Activated naive CD4-positive, alpha-beta T cell treated with anti-CD3 and anti-CD28 coated beads, Interleukin-2, amount 50 U/mL, for 24 hours (primary cell): ENCODE data around the gene RRP15.

Experiments
- H3K27ac Mint-ChIP-seq: one replicate; pipeline ENCODE4 v1.8.0; 2021; ENCODE audit warnings: mild to moderate bottlenecking, mixed read lengths
- H3K27me3 Mint-ChIP-seq: one replicate; pipeline ENCODE4 v1.8.0; 2021; ENCODE audit warnings: mixed read lengths
- H3K36me3 Mint-ChIP-seq: one replicate; pipeline ENCODE4 v1.8.0; 2021; ENCODE audit warnings: mixed read lengths
- H3K4me1 Mint-ChIP-seq: one replicate; pipeline ENCODE4 v1.8.0; 2021; ENCODE audit warnings: mixed read lengths
- H3K4me3 Mint-ChIP-seq: one replicate; pipeline ENCODE4 v1.8.0; 2021; ENCODE audit warnings: mild to moderate bottlenecking, mixed read lengths
- H3K9me3 Mint-ChIP-seq: one replicate; pipeline ENCODE4 v1.8.0; 2021; ENCODE audit warnings: mixed read lengths

RRP15 gene

DNA sequence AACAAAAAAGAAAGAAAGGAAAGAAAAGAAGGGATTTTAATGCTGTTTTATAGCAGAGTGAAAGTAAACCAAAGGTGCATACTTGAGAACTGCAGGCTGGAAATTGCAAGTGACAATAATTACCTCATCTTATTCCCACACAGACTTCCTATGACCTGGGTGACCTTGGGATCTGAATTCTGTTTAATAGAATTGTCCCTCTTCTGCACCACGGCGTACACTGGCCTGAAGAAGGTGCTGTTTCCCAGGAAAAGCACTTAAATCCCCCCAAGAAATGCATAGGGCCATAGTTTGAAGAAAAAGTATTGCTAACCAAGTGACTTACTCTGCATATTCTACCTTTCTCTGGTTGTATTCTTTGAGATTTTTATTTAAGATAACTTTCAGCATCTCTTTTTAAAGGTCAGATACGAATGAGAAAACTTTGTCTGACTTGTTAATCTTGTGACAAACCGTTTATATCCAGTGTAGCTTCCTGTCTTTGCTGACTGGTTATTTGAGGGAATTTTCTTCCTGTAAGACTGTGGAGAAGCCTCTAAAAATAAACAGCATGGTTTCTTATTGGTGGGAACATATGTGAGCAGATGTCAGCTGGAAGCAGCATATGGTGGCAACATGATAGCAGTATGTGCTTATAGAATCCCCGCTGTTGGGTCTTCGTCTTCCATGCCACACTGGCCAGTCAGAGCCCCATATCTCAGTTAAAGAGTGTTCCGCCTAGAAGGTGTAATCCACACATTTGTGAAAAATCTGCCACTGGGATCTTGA, 76.4 kb downstream of the RRP15 start:
- H3K9me3 Mint-ChIP-seq = no peaks in the 10 kb centered on the region
- H3K36me3 Mint-ChIP-seq = no peaks in the 10 kb centered on the region
- H3K27ac Mint-ChIP-seq = no peak overlapping the region
- no peak overlapping the region for H3K4me3 Mint-ChIP-seq
- H3K4me1 Mint-ChIP-seq = no peaks in the 10 kb centered on the region
- H3K27me3 Mint-ChIP-seq = no peaks in the 10 kb centered on the region

DNA sequence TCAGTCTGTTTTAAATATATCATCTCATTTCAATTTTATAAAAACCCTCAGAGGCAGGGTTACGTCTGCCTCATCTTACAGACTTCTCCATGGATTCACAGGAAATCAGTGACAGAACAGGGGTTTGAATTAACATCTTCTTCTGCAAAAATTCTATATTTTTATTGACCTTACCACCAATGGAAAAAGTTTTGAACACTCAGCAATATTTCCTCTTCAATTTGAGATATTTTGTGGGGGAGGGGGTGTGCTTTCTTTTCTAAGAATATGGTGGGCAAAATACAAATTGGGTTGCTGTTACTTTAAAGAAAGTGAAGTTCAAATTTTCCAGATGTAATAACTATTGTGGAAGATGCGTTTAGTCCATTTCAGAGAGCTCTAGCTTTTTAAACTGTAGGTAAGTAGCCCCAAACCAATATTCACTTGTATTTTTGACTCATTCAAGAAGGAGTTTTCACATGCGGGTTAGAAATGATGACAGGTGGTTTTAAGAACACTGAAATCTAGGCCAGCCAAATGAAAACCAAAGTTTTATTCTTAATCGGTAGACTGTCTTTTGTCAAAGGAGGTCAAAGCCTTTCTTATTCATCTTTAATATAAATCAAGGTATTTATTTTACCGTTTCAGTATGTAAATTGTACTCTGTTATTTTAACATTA, 77.5 kb downstream of the RRP15 start:
- Mint-ChIP-seq H3K36me3 (no peaks in the 10 kb centered on the region), H3K4me3 (no peak overlapping the region), H3K4me1 (no peaks in the 10 kb centered on the region), H3K9me3 (no peaks in the 10 kb centered on the region), H3K27ac (no peak overlapping the region), H3K27me3 (no peaks in the 10 kb centered on the region)

DNA sequence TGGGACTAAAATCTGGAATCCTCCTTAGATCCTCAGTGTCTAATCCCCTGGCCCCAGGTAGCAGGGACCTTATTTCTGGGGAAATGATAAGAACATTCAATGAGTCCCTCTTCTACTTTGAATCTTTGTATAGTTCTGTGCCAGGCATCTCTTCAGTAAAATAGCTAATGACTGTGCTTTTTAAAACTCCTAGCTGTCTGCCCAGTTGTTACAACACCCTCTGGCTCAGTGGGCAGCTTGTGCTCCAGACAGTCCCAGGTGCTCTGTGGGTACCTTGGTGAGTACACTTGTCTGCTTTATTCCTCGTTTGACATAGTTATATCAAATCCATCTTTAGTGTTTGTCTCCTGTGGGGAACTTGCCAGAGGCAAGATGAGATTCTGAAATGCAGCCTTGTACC, 78.0 kb downstream of the RRP15 start:
- no peaks in the 10 kb centered on the region for H3K36me3 Mint-ChIP-seq
- H3K27me3 Mint-ChIP-seq = no peaks in the 10 kb centered on the region
- no peak overlapping the region for H3K27ac Mint-ChIP-seq
- no peaks in the 10 kb centered on the region for H3K9me3 Mint-ChIP-seq
- no peak overlapping the region for H3K4me3 Mint-ChIP-seq
- H3K4me1 Mint-ChIP-seq = no peaks in the 10 kb centered on the region

DNA sequence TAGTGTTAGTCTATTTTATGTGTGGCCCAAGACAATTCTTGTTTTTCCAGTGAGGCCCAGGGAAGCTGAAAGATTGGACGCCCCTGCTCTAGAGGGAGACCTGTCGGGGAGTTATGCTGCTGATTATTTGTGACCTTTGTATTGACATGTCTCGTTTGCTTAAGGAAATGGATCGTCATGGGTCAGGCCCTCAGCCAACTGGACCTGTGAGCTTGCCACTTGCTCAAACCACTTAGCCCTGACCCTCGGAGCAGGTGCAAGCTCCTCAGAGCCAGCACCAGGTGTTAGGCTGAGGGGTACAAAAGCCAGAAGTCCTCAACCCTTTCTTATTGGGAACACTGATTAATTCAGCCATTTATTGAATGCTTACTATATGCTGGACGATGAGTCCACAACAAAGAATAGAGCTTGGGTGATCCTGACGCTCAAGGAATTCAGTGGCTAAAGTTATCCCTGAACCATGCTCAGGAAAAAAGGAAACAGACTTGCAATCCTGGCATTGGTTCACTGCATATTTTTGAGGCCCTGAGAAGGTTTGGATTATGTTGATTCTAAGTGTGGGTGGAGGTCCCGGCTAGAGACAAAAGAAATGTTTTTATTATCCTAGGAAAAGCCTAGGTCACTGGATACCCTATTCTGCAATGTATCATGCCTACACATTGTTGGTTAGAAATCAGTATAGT, 79.1 kb downstream of the RRP15 start:
- Mint-ChIP-seq H3K36me3 (no peaks in the 10 kb centered on the region), H3K9me3 (no peaks in the 10 kb centered on the region)

DNA sequence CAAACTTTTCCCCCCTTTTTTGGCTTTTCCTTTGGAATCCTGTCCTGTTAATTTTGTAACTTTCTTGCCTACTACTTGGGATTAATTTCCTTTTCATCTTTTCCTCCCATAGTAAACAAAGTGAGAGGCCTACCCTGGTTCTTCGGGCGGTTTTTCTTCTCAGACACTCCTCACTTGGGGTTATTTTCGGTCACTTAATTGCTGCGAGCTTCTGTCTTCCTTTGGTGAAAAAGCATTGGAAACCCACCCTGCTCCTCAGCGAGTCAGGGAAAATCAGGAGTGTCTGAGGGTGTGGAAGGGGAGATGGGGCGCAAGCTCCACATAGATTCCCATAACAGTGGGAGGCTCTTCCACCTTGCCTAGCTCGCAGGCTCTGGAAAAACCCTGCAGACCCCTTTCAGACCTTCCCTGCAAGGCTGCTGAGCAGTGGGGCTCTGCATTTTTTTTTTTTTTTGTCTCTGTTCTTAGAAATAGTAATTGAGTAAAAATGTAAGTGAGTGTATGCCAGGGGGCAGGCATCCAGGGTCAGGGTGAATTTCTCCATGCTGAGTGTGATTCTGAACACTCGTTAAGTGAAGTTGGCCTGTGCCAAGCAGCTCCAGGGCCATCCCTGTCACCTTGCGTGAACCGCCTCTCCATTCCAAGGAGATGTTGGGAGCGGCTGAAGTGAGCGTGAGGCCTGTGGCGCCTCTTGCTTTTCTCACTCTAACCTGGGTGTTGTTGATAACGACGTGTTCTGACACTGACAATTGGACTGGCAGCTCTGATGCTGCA, 80.3 kb downstream of the RRP15 start:
- Mint-ChIP-seq H3K27me3 (no peaks in the 10 kb centered on the region), H3K4me3 (no peak overlapping the region), H3K9me3 (no peaks in the 10 kb centered on the region), H3K4me1 (no peaks in the 10 kb centered on the region), H3K36me3 (no peaks in the 10 kb centered on the region), H3K27ac (no peak overlapping the region)

More for the DNA sequence above, 79.1 kb downstream of the RRP15 start:
- Mint-ChIP-seq H3K27ac (no peak overlapping the region), H3K4me3 (no peak overlapping the region), H3K27me3 (no peaks in the 10 kb centered on the region), H3K4me1 (no peaks in the 10 kb centered on the region)

DNA sequence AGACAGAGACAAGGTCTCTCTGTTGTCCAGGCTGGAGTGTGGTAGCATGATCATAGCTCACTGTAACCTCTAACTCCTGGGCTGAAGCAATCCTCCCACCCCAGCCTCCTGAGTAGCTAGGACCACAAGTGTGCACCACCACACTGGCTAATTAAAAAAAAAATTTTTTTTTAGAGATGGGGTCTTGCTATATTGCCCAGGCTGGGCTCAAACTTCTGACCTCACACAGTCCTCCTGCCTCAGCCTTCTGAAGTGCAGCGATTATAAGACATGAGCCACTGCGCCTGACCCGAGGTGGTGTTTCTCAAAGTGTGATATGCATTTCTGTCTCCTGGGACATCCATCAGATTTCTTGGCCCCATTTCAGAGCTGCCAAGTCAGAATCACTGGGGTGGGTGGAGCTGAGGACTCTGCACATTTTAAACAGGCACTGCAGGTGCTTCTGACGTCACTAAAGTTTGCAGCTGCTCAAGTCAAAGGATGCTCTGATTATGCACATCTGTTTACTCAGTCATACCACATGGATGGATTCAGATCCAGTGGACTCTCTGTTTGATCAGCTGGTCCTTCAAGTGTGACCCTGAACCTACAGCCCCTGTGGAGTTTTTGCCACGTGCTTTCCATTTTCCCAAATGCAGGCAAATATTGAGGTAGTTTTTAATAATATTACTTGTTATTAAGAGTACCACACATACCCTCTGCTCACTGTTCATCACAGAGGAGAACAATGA, 81.4 kb downstream of the RRP15 start:
- no peak overlapping the region for H3K27ac Mint-ChIP-seq
- no peaks in the 10 kb centered on the region for H3K9me3 Mint-ChIP-seq
- H3K36me3 Mint-ChIP-seq = no peaks in the 10 kb centered on the region
- H3K4me1 Mint-ChIP-seq = no peaks in the 10 kb centered on the region
- H3K27me3 Mint-ChIP-seq = peaks cover 1% of the 10 kb centered on the region
- H3K4me3 Mint-ChIP-seq = no peak overlapping the region

DNA sequence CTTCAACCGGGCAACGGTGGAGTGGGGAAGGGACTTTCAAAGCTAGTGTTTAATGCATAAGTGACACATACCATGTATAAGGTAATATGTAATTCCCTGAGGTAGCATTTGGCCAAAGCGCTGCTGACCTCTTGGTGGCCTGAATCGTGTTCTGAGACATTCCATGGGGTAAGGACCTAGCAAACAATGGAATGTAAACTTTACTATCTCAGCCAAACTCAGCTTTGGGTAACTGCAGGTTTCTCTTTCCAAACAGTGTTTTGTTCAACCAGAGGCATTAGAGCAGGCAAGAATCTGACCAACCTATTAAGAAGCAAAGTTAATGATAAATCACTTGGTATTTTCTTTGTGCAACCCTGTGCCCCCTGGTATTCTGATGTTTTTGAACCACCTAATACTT, 82.0 kb downstream of the RRP15 start:
- no peaks in the 10 kb centered on the region for H3K4me1 Mint-ChIP-seq

DNA sequence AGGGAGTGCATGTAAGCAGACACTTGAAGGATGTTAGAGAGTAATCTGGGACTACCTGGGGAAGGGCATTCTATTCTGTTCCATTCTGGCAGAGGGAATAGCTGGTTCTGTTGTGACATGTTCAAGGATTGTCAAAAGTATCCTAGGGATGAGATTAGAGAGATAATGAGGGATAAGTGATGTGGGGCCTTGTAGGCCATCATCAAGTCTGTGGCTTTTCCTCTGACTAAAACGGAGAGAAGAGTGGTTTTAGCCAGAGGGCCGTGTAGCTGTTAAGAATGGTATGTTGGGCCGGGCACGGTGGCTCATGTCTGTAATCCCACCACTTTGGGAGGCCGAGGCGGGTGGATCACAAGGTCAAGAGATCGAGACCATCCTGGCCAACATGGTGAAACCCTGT, 83.6 kb downstream of the RRP15 start:
- H3K9me3 Mint-ChIP-seq = no peaks in the 10 kb centered on the region
- H3K36me3 Mint-ChIP-seq = no peaks in the 10 kb centered on the region
- H3K4me3 Mint-ChIP-seq = no peak overlapping the region
- H3K27me3 Mint-ChIP-seq = peaks cover 12% of the 10 kb centered on the region
- no peak overlapping the region for H3K27ac Mint-ChIP-seq
- H3K4me1 Mint-ChIP-seq = no peaks in the 10 kb centered on the region

More for the DNA sequence above, 82.0 kb downstream of the RRP15 start:
- Mint-ChIP-seq H3K27ac (no peak overlapping the region), H3K4me3 (no peak overlapping the region), H3K36me3 (no peaks in the 10 kb centered on the region), H3K27me3 (peaks cover 7% of the 10 kb centered on the region), H3K9me3 (no peaks in the 10 kb centered on the region)

DNA sequence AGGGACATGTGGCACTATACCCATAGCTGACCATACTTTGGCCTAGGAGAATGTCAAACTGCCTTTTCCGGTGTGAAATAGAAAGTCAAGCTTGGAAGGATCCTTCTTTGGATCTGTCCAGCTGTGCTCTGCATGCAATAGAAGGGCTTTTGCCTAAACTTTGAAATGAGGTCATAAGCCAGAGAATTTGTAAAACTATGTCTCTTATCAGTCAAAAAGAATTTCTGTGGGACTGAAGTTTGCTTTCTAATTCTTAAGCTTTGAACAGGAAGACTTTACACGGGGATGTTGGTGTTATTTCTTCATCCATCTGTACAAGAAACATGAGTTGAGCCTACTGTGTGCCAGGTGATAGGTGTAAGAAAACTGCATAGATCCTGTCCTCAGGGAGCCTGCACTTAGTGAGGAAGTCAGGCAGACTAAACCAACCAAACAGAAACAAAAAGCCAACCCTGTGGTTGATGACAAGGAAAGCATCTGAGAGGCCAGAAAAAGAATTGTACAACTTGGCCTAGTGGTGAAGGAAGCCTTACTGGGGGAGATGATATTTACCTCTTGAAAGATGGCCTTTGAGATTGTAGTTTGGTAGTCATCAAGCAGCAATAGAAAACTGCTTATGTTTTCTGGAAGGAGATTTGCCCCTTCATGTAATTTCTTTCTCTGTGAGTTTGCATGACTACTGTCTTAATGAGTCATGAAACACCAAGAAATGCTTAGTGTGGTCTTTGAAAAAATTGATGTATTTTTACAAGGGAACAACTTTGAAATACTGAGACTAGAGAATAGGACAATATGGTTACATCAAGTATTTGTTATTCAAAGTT, 84.8 kb downstream of the RRP15 start:
- Mint-ChIP-seq H3K27me3 (peaks cover 20% of the 10 kb centered on the region), H3K4me3 (no peak overlapping the region), H3K27ac (no peak overlapping the region), H3K4me1 (no peaks in the 10 kb centered on the region), H3K36me3 (no peaks in the 10 kb centered on the region), H3K9me3 (no peaks in the 10 kb centered on the region)

DNA sequence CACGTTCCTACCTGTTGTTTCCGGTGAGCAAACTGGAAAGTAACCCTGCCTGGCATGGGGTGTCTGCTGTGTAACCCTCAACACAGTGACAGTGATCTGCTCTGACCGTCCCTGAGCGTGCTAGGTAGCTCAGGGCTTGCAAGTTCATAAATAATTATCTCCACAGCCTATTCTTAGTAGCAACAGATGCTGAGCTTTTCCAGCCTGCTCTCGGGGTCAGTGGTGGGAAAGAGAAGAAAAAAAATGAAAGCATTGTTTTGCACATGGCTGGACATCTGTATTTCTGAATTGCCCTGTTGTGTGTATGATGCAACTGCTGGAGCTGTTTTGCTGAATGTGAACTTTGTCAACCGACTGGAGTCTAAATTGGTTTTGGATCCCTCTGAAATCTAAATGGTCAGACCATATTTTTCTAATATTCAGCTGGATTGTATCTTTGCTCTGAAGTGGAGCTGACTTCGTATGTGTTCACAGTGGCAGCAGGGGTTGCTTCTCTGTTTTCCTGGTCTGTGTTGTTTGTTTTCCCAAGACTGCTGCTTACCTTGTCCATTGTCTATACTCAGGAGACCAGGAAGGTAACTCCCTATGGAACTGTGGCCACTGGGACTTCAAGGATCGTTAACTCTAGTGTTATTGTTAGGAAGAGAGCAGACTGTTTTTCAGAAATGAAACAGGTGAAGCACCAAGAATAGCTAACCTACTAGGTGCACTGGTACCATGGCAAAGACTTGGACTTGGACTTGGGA, 87.0 kb downstream of the RRP15 start:
- Mint-ChIP-seq H3K4me3 (no peak overlapping the region), H3K27me3 (peaks cover 25% of the 10 kb centered on the region), H3K9me3 (no peaks in the 10 kb centered on the region), H3K27ac (no peak overlapping the region), H3K4me1 (peaks cover 5% of the 10 kb centered on the region), H3K36me3 (no peaks in the 10 kb centered on the region)

DNA sequence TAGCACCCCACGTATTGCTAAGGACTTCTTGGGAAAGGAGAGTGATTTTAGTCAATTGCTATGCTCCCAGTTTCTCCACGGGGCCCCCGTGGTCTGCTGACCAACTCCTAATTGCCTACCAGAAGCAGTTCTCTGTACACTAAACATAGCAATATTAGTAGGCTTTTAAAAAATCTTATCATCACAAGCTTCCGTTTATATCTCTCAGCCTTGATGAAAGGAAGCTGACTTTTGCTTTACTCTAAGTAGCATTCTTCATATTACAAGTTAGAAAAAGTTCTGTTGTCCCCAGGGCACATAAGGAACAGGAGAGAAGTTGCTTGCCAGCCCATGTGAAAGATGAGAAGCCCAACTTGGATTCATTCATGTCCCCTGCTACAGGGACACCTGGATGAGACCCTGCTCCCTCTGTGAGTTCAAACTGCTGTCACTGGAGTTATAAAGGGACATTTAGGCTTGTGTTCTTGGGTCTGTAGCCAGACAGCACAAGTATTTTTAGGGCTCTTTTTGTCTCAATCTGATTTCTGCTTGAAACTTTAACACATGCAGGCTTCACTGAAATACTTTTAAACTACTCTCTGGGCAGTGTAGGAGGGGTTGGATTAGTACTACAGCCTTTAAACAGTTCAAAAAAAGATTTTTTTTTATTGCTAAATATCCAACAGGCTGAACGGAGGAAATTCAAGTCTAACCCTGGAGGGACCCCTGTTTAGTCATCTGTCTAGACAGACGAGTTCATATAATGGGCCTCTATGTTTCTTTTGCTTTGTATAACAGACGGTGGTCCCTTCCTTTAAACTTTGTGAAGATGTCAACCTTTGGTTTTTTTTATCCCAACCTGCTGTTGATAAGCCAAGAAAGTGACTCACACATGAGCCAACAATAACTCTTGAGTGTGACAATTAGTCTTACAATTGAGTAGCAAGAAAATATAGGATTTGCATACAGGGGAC, 89.6 kb downstream of the RRP15 start:
- H3K27ac Mint-ChIP-seq = no peak overlapping the region
- peaks cover 25% of the 10 kb centered on the region for H3K27me3 Mint-ChIP-seq
- H3K4me1 Mint-ChIP-seq = peaks cover 11% of the 10 kb centered on the region
- H3K36me3 Mint-ChIP-seq = no peaks in the 10 kb centered on the region
- no peaks in the 10 kb centered on the region for H3K9me3 Mint-ChIP-seq
- H3K4me3 Mint-ChIP-seq = no peak overlapping the region

DNA sequence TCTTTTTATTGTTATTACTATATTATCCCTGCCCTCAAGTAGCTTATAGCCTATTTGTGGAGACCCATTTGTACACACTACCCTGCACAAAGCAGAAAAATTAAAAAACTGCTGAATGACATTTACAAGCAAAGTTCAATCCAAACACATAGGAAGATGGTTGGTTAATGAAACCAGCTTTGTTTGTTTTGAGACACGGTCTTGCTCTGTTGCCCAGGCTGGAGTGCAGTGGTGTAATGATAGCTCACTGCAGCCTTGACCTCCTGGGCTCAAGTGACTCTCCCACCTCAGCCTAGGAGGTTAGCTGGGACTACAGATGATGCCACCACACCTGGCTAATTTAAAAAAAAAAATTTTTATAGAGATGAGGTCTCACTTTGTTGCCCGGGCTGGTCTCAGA, 91.6 kb downstream of the RRP15 start:
- Mint-ChIP-seq H3K9me3 (no peaks in the 10 kb centered on the region), H3K27me3 (peaks cover 29% of the 10 kb centered on the region), H3K4me1 (peaks cover 11% of the 10 kb centered on the region), H3K27ac (no peak overlapping the region), H3K4me3 (no peak overlapping the region), H3K36me3 (no peaks in the 10 kb centered on the region)

DNA sequence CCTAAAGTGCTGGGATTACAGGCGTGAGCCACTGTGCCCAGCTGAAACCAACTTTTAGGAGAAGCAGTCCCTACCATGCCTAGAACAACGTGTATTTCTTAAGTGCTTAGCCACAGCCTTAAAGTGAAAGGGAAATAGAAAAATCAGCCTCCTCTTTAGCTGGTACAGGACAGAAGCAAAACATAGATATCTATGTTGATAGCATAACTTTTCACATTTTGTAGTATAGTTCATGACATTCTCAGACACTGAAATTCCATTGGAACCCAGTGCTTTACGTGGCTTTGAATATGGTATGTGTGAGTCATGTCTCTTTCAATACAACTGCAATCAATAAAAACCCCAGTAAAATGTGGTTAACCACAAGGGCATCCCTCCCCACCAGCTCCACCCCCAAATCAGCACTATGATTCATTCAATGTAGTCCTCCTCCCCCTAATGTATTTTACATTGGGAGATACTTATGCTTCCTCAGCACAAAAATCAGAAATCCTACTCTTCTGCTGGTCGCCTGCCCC, 92.1 kb downstream of the RRP15 start:
- Mint-ChIP-seq H3K27me3 (peaks cover 24% of the 10 kb centered on the region), H3K36me3 (no peaks in the 10 kb centered on the region), H3K9me3 (no peaks in the 10 kb centered on the region), H3K27ac (peak overlapping the region; percentile 84), H3K4me3 (no peak overlapping the region), H3K4me1 (peaks cover 11% of the 10 kb centered on the region)
